Hepatocyte (in vitro differentiated cells): ENCODE results near the gene GRIN3A. TPM values are rescaled to one million over a fixed set of nuclear protein-coding genes. Genes with fewer than 3 reads are reported as not detected.
A peak's percentile ranks its signal among the peaks of the same experiment; 100 is the strongest.
"Not testable (repeated sequence)": the region's sequence is repeated elsewhere in the genome, so short reads cannot be mapped to it uniquely, and the experiment has no call there.

ENCODE experiments used
- DNase-seq: peaks from one replicate; pipeline ENCODE4 v3.0.0-alpha.2; 2016; ENCODE audit warnings: low spot score
- H2AFZ ChIP-seq: fragments of 200-600 bp; sonication (generic); 2 replicates; pipeline ENCODE4 v1.6.0; 2016; ENCODE audit warnings: antibody characterized with exemption, mild to moderate bottlenecking
- H3K27ac ChIP-seq: fragments of 200-600 bp; sonication (generic); 2 replicates; pipeline ENCODE4 v1.5.1; 2016; ENCODE audit warnings: mild to moderate bottlenecking
- H3K27me3 ChIP-seq: fragments of 200-600 bp; sonication (generic); 2 replicates; pipeline ENCODE4 v1.6.1; 2016
- H3K36me3 ChIP-seq: fragments of 200-600 bp; sonication (generic); replicated peaks from 2 replicates; pipeline ENCODE4 v1.5.1; 2016; ENCODE audit warnings: low read depth; ENCODE audit not compliant: insufficient read depth
- H3K4me1 ChIP-seq: fragments of 200-600 bp; sonication (generic); 2 replicates; pipeline ENCODE4 v1.5.1; 2016; ENCODE audit warnings: mild to moderate bottlenecking, moderate library complexity; ENCODE audit not compliant: insufficient read depth
- H3K4me2 ChIP-seq: fragments of 200-600 bp; sonication (generic); 2 replicates; pipeline ENCODE4 v1.6.0; 2016
- H3K4me3 ChIP-seq: fragments of 200-600 bp; sonication (generic); 2 replicates; pipeline ENCODE4 v1.5.1; 2016; ENCODE audit warnings: mild to moderate bottlenecking
- H3K79me2 ChIP-seq: fragments of 200-600 bp; sonication (generic); 2 replicates; pipeline ENCODE4 v1.6.0; 2017; ENCODE audit warnings: mild to moderate bottlenecking
- H3K9me2 ChIP-seq: fragments of 200-600 bp; sonication (generic); replicated peaks from 2 replicates; pipeline ENCODE4 v1.6.0; 2017; ENCODE audit warnings: mild to moderate bottlenecking; ENCODE audit not compliant: insufficient read depth
- H3K9me3 ChIP-seq: fragments of 200-600 bp; sonication (generic); 2 replicates; pipeline ENCODE4 v1.5.1; 2016; ENCODE audit warnings: low read depth, mild to moderate bottlenecking
- H4K20me1 ChIP-seq: fragments of 200-600 bp; sonication (generic); 2 replicates; pipeline ENCODE4 v1.6.0; 2016; ENCODE audit warnings: mild to moderate bottlenecking; ENCODE audit not compliant: insufficient read depth, poor library complexity, severe bottlenecking
- CTCF ChIP-seq: fragments of 200-600 bp; sonication (generic); IDR thresholded peaks from 2 replicates; pipeline ENCODE4 v1.5.1; 2016; ENCODE audit warnings: antibody characterized with exemption, mild to moderate bottlenecking; ENCODE audit not compliant: poor library complexity
- EZH2 ChIP-seq: fragments of 200-600 bp; sonication (generic); IDR thresholded peaks from 2 replicates; pipeline ENCODE4 v1.6.1; 2016; ENCODE audit warnings: antibody characterized with exemption, mild to moderate bottlenecking, borderline replicate concordance
- EZH2phosphoT487 ChIP-seq: fragments of 200-600 bp; sonication (generic); IDR thresholded peaks from one replicate; pipeline ENCODE4 v1.6.1; 2018; ENCODE audit warnings: antibody characterized with exemption, mild to moderate bottlenecking, low read depth, moderate library complexity; ENCODE audit not compliant: unreplicated experiment, severe bottlenecking
- WGBS: methylation state at CpG from one replicate; pipeline ENCODE4 v1.1.6; 2016; ENCODE audit warnings: low lambda C conversion rate; ENCODE audit errors: missing lambda C conversion rate; 5-methylcytosine and 5-hydroxymethylcytosine counted together
- polyA plus RNA-seq: library from polyadenylated mRNA; unstranded; fragments of >200 nt; fragmentation: Nextera tagmentation; extraction: Ambion mirVana; gene quantifications from 2 replicates; pipeline ENCODE4 v1.2.1, GENCODE V29; 2016
- total RNA-seq: library from RNA; depleted of rRNA; stranded (reverse); fragments of >200 nt; gene quantifications from 2 replicates; pipeline ENCODE4 v1.2.3, GENCODE V29; 2014

GRIN3A gene
- total and polyA plus RNA-seq, 2 experiments from 2014 or later: 0.10 TPM; not detected in 1

GRCh38 chr9:101549472-101550098, 188.9 kb downstream of the GRIN3A start:
- H3K9me3 ChIP-seq, H3K9me2 ChIP-seq, H3K27ac ChIP-seq, H3K4me3 ChIP-seq, H3K27me3 ChIP-seq, H3K4me1 ChIP-seq, H3K79me2 ChIP-seq, H4K20me1 ChIP-seq, H3K36me3 ChIP-seq, DNase-seq, H2AFZ ChIP-seq, H3K4me2 ChIP-seq: not testable (repeated sequence)
- 92% methylated on average over 18 of the region's 18 CpGs for WGBS
- TF ChIP-seq CTCF: peak; percentile 22

GRCh38 chr9:101543098-101543735, 195.2 kb downstream of the GRIN3A start:
- peaks cover 12% of the 10 kb centered on the region for H3K36me3 ChIP-seq
- no peak overlapping the region for H3K4me2 ChIP-seq
- H3K4me1 ChIP-seq: no peaks in the 10 kb centered on the region
- H3K27me3 ChIP-seq: no peaks in the 10 kb centered on the region
- no peak overlapping the region for H2AFZ ChIP-seq
- H3K4me3 ChIP-seq: no peak overlapping the region
- no peaks in the 10 kb centered on the region for H3K9me3 ChIP-seq
- WGBS: 96% methylated on average over 14 of the region's 14 CpGs
- DNase-seq: no peak
- H4K20me1 ChIP-seq: no peaks in the 10 kb centered on the region
- peaks cover 3% of the 10 kb centered on the region for H3K79me2 ChIP-seq
- no peaks in the 10 kb centered on the region for H3K9me2 ChIP-seq
- TF ChIP-seq EZH2phosphoT487 (no peak), EZH2 (no peak), CTCF (no peak)
- no peak overlapping the region for H3K27ac ChIP-seq

GRCh38 chr9:101540069-101540468, 198.4 kb downstream of the GRIN3A start:
- Histone ChIP-seq H3K4me2 (no peak overlapping the region), H3K4me1 (peaks cover 4% of the 10 kb centered on the region), H3K27ac (no peak overlapping the region), H3K9me3 (no peaks in the 10 kb centered on the region), H3K9me2 (no peaks in the 10 kb centered on the region), H2AFZ (no peak overlapping the region), H4K20me1 (no peaks in the 10 kb centered on the region), H3K4me3 (no peak overlapping the region), H3K79me2 (peaks cover 33% of the 10 kb centered on the region), H3K27me3 (no peaks in the 10 kb centered on the region), H3K36me3 (peaks cover 3% of the 10 kb centered on the region)
- DNase-seq: no peak
- TF ChIP-seq CTCF (no peak), EZH2 (no peak), EZH2phosphoT487 (no peak)
- WGBS: 97% methylated on average over 8 of the region's 8 CpGs
